ENCODE results near the gene SOHLH1.

DNA sequence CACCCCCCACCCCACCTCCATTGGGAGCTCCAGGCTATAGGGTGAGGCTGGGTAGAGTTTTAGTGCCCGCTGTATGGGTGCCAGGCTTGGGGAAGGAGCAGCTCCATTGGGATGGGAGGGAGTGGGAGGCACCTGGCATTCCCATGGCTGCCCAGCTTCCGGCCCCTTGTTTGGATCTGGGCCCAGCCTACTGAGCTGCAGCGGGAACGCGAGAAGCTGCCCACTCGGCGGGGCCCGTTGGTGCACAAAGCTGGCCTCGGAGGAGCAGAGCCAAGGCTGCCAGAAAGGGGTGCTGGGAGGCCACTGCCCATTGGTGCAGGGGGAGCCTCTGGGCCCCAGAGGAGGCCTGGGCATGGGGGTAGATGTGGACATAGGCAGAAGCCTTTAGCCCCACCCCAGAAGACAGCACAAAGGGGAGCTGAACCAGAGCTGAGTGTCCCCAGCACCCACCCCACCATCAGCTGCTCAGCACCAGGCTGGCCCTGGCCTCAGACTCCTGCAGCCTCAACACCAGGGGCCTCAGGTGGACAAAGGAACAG, 31.7 kb downstream of the SOHLH1 start:
- TF ChIP-seq POLR2A (IDR thresholded peaks at IDR 0.05) = no peak
- TF ChIP-seq, protein P1, sequence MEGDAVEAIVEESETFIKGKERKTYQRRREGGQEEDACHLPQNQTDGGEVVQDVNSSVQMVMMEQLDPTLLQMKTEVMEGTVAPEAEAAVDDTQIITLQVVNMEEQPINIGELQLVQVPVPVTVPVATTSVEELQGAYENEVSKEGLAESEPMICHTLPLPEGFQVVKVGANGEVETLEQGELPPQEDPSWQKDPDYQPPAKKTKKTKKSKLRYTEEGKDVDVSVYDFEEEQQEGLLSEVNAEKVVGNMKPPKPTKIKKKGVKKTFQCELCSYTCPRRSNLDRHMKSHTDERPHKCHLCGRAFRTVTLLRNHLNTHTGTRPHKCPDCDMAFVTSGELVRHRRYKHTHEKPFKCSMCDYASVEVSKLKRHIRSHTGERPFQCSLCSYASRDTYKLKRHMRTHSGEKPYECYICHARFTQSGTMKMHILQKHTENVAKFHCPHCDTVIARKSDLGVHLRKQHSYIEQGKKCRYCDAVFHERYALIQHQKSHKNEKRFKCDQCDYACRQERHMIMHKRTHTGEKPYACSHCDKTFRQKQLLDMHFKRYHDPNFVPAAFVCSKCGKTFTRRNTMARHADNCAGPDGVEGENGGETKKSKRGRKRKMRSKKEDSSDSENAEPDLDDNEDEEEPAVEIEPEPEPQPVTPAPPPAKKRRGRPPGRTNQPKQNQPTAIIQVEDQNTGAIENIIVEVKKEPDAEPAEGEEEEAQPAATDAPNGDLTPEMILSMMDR (IDR thresholded peaks at IDR 0.05) = no peak

All from Peyer's patch (tissue), 4 donors.